SU-DHL-6 (cell line): ENCODE data around the gene KRTAP10-5.

Experiments
- H2AFZ ChIP-seq: fragments of 200-600 bp; sonication (generic); 2 replicates; pipeline ENCODE4 v1.6.1; 2014; ENCODE audit warnings: low read depth, mild to moderate bottlenecking, moderate library complexity, mixed read lengths, antibody characterized with exemption, low read length; ENCODE audit not compliant: severe bottlenecking
- H3F3A ChIP-seq: fragments of 200-600 bp; shearing (Covaris generic); 2 replicates; pipeline ENCODE4 v1.6.0; 2016; ENCODE audit warnings: antibody characterized with exemption, mild to moderate bottlenecking; ENCODE audit not compliant: insufficient read depth
- H3K27ac ChIP-seq: fragments of 200-600 bp; sonication (generic); 2 replicates; pipeline ENCODE4 v1.5.1; 2016; ENCODE audit warnings: low read depth, mild to moderate bottlenecking, low read length, moderate library complexity, mixed read lengths
- H3K27me3 ChIP-seq: fragments of 200-600 bp; sonication (generic), shearing (Covaris generic); 2 replicates; pipeline ENCODE4 v1.6.0; 2014; ENCODE audit warnings: mild to moderate bottlenecking, low read length
- H3K36me3 ChIP-seq: fragments of 200-600 bp; sonication (generic); 2 replicates; pipeline ENCODE4 v1.6.1; 2014; ENCODE audit warnings: mild to moderate bottlenecking, low read length, mixed read lengths
- H3K4me2 ChIP-seq: fragments of 300-600, 200-600 bp; shearing (Covaris generic), sonication (generic); 2 replicates; pipeline ENCODE4 v1.6.0; 2014; ENCODE audit warnings: low read length, low read depth, mild to moderate bottlenecking; ENCODE audit not compliant: poor library complexity, severe bottlenecking
- H3K4me3 ChIP-seq: fragments of 200-600 bp; sonication (generic); 2 replicates; pipeline ENCODE4 v1.5.1; 2014; ENCODE audit warnings: antibody characterized with exemption, low read length, mild to moderate bottlenecking, mixed read lengths; ENCODE audit not compliant: insufficient read depth, poor library complexity, severe bottlenecking
- H3K79me2 ChIP-seq: fragments of 200-600 bp; sonication (generic); 2 replicates; pipeline ENCODE4 v1.6.1; 2014; ENCODE audit warnings: mild to moderate bottlenecking, low read length, moderate library complexity; ENCODE audit not compliant: insufficient read depth
- H3K9ac ChIP-seq: fragments of 200-600 bp; sonication (generic); 2 replicates; pipeline ENCODE4 v1.7.0; 2014; ENCODE audit warnings: mild to moderate bottlenecking, low read length
- H3K9me2 ChIP-seq: fragments of 200-600 bp; sonication (generic); replicated peaks from 2 replicates; pipeline ENCODE4 v1.6.1; 2014; ENCODE audit warnings: low read length; ENCODE audit not compliant: insufficient read depth
- H3K9me3 ChIP-seq: fragments of 200-600 bp; sonication (generic); 2 replicates; pipeline ENCODE4 v1.6.1; 2014; ENCODE audit warnings: low read length, mixed read lengths; ENCODE audit not compliant: insufficient read depth
- H4K20me1 ChIP-seq: fragments of 200-600 bp; sonication (generic); 2 replicates; pipeline ENCODE4 v1.6.1; 2014; ENCODE audit warnings: low read depth, mild to moderate bottlenecking, antibody characterized with exemption, low read length, moderate library complexity, mixed read lengths
- CTCF ChIP-seq: fragments of 200-600 bp; sonication (generic); IDR thresholded peaks from one replicate; pipeline ENCODE4 v1.5.1; 2017; ENCODE audit warnings: antibody characterized with exemption, mild to moderate bottlenecking, low read length, moderate library complexity; ENCODE audit not compliant: insufficient read depth, poor library complexity, severe bottlenecking
- EZH2phosphoT487 ChIP-seq: fragments of 200-600 bp; sonication (generic), shearing (Covaris generic); conservative IDR thresholded peaks from 2 replicates; pipeline ENCODE4 v1.6.1; 2018; ENCODE audit warnings: mild to moderate bottlenecking, antibody characterized with exemption, low read length, moderate library complexity, mixed read lengths

The KRTAP10-5 gene

GRCh38 chr21:44540741-44541288 is 39.6 kb downstream of the KRTAP10-5 start:
- Histone ChIP-seq H3K9ac (no peak overlapping the region), H3K79me2 (no peaks in the 10 kb centered on the region), H2AFZ (no peak overlapping the region), H3K9me2 (no peaks in the 10 kb centered on the region), H4K20me1 (no peaks in the 10 kb centered on the region), H3K4me3 (no peak overlapping the region), H3K27ac (no peak overlapping the region), H3K4me2 (no peak overlapping the region), H3F3A (no peaks in the 10 kb centered on the region), H3K27me3 (no peaks in the 10 kb centered on the region), H3K9me3 (0 out of 2 replicates have a peak, but pooled peaks cover 9% of the 10 kb centered on the region), H3K36me3 (no peaks in the 10 kb centered on the region)
- TF ChIP-seq EZH2phosphoT487: no peak

GRCh38 chr21:44539991-44540666 is 40.3 kb downstream of the KRTAP10-5 start, which contains the start of gene KRTAP10-1:
Gene KRTAP10-1 (minus strand): TSS chr21:44540195. CDS start chr21:44540150, 45 bp downstream.
- Histone ChIP-seq H4K20me1 (no peaks in the 10 kb centered on the region), H3K27me3 (no peaks in the 10 kb centered on the region), H3K79me2 (no peaks in the 10 kb centered on the region), H3K36me3 (no peaks in the 10 kb centered on the region), H3K9me3 (0 out of 2 replicates have a peak, but pooled peaks cover 9% of the 10 kb centered on the region), H3K4me3 (no peak within 1 kb of the TSS), H3K27ac (no peak within 1 kb of the TSS), H2AFZ (no peak within 1 kb of the TSS), H3K9me2 (no peaks in the 10 kb centered on the region), H3K9ac (no peak within 1 kb of the TSS), H3K4me2 (no peak within 1 kb of the TSS), H3F3A (no peaks in the 10 kb centered on the region)
- TF ChIP-seq CTCF: no peak
- TF ChIP-seq EZH2phosphoT487: no peak

GRCh38 chr21:44539046-44539445 is 41.4 kb downstream of the KRTAP10-5 start:
- Histone ChIP-seq H2AFZ (no peak overlapping the region), H3K36me3 (no peaks in the 10 kb centered on the region), H3K4me3 (no peak overlapping the region), H3K79me2 (no peaks in the 10 kb centered on the region), H4K20me1 (no peaks in the 10 kb centered on the region), H3K9me2 (no peaks in the 10 kb centered on the region), H3K4me2 (no peak overlapping the region), H3K9ac (no peak overlapping the region), H3K9me3 (0 out of 2 replicates have a peak, but pooled peaks cover 9% of the 10 kb centered on the region), H3F3A (no peaks in the 10 kb centered on the region), H3K27ac (no peak overlapping the region), H3K27me3 (no peaks in the 10 kb centered on the region)
- TF ChIP-seq CTCF (no peak), EZH2phosphoT487 (no peak)
